GM12891 (cell line): ENCODE results near the gene DNAAF8.
A peak's percentile ranks its signal among the peaks of the same experiment; 100 is the strongest.

Source experiments
- DNase-seq: peaks from one replicate; pipeline ENCODE4 v3.0.0; 2011; ENCODE audit warnings: low spot score; ENCODE audit not compliant: insufficient read length
- FAIRE-seq: peaks from 2 replicates; lab custom pipeline; 2011; peaks lifted over from hg19 to GRCh38; lab: Jason Lieb, UNC
- PAX5 ChIP-seq: IDR thresholded peaks from 2 replicates; pipeline ENCODE4 v1.6.1; 2011; ENCODE audit warnings: low read length, moderate library complexity, mild to moderate bottlenecking; ENCODE audit not compliant: insufficient read depth, severe bottlenecking
- POLR2A ChIP-seq: IDR thresholded peaks from 2 replicates; pipeline ENCODE4 v1.6.1; 2011; ENCODE audit warnings: low read depth, low read length, control low read depth
- POLR2AphosphoS5 ChIP-seq: IDR thresholded peaks from 2 replicates; pipeline ENCODE4 v1.6.1; 2011; ENCODE audit warnings: low read depth, low read length, control low read depth
- POU2F2 ChIP-seq: IDR thresholded peaks from 2 replicates; pipeline ENCODE4 v1.6.1; 2011; ENCODE audit warnings: low read depth, mild to moderate bottlenecking, control low read depth, low read length, moderate library complexity
- SPI1 ChIP-seq: IDR thresholded peaks from 2 replicates; pipeline ENCODE4 v1.6.1; 2011; ENCODE audit warnings: low read depth, low read length, control low read depth
- TAF1 ChIP-seq: IDR thresholded peaks from 2 replicates; pipeline ENCODE4 v1.6.1; 2011; ENCODE audit warnings: low read depth, low read length, control low read depth

Gene DNAAF8

GRCh38 chr16:4766875-4767628, 32.7 kb downstream of the DNAAF8 start, which contains the start of gene ZNF500:
Gene ZNF500, minus strand, starts transcription at chr16:4767162. Its CDS starts 1,184 bp downstream, at chr16:4765978.
- TF ChIP-seq SPI1 (no peak), TAF1 (0 out of 2 replicates have a peak, but pooled peaks have one; percentile 14), POU2F2 (peak; percentile 71; the same call in 1 of the 2 replicates), PAX5 (no peak), POLR2A (peak; percentile 58), POLR2AphosphoS5 (peak; percentile 39)
- DNase-seq (peak; percentile 94), FAIRE-seq (peak; percentile 100)

- TF ChIP-seq TAF1, result no peak
- TF ChIP-seq PAX5, result no peak
- TF ChIP-seq POLR2A, result no peak
- no peak for TF ChIP-seq POLR2AphosphoS5
- no peak for TF ChIP-seq SPI1
- TF ChIP-seq POU2F2, result no peak
- no peak for FAIRE-seq
- DNase-seq, result no peak
These were observed 33.7 kb downstream of the DNAAF8 start for GRCh38 chr16:4767872-4768548.

DNA sequence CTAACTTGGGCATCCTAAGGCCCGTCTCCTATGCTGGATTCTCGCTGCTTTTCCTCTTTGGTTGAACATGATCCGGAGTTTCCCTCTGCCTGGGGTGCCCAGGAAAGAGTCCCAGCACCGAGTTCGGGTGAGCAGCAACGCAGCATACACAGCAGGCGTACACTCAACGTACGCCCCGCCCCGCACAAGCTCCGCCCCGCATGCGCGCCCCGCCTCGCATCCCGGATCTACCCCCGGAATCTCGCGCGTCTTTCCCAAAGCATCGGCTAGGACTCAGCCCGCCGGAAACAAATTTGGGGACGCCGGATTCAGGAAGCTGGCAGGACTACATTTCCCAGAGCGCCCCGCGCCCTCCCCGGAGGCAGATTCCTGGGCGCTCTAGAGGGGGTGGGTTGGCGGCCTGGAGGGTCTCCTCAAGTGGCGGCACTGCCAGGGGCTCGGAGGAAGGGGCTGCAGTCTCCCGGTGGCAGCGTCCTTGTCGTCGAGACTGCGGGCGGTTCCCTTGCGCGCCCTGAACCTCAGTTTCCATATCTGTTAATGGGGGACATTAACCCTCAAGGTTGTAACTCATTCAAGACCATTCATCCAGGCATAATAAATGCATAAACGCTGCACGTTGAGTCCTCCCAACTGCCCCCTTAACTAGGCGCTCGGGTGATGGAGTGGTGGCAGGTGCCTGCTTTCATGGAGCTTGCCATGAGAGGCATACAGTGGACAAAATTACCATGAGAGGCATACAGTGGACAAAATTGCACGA, 34.4 kb downstream of the DNAAF8 start:
- TF ChIP-seq POLR2AphosphoS5 (peak; percentile 57; the same call in 1 of the 2 replicates), PAX5 (no peak), POLR2A (peak; percentile 62; the same call in 1 of the 2 replicates)
- peak; percentile 95 for FAIRE-seq
- peak; percentile 77 for DNase-seq

DNA sequence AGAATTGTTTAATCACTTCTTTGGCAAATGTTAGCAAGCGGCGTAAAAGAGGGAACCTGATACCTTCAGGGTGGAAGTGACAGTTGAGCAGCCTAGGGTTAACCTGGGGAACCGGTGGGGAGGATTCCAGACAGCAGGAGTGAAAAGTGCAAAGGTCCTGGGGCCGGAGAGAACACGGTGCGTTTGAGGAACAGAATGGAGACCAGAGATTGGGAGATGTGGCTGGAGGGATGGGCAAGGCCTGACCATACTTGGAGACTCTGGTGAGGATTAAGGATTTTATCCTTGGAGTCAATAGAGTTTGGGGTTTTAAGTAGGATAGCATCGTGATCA, 34.9 kb downstream of the DNAAF8 start:
- TF ChIP-seq POLR2AphosphoS5, result no peak
- no peak for TF ChIP-seq TAF1
- TF ChIP-seq SPI1, result no peak
- TF ChIP-seq POLR2A, result no peak
- no peak for FAIRE-seq
- DNase-seq, result no peak

GRCh38 chr16:4771646-4772045, 37.3 kb downstream of the DNAAF8 start:
- no peak for FAIRE-seq
- DNase-seq, result no peak
- TF ChIP-seq SPI1 (no peak), POLR2A (no peak), POLR2AphosphoS5 (no peak), PAX5 (no peak), POU2F2 (no peak), TAF1 (no peak)

DNA sequence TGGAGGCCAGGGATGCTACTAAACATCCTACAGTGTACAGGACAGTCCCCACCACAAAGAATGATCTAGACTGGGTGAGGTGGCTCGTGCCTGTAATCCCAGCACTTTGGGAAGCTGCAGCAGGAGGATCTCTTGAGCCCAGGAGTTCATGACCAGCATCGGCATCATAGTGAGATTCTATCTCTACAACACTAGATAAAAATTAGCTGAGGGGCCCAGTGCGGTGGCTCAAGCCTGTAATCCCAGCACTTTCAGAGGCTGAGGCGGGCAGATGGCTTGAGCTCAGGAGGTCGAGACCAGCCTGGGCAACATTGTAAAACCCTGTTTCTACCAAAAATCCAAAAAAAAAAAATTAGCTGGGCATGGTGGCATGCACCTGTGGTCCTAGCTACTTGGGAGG, 38.0 kb downstream of the DNAAF8 start:
- FAIRE-seq, result no peak
- TF ChIP-seq POLR2AphosphoS5 (no peak), POU2F2 (no peak), TAF1 (no peak), PAX5 (no peak), POLR2A (no peak)
- DNase-seq, result no peak

GRCh38 chr16:4775005-4775404, 40.7 kb downstream of the DNAAF8 start:
- TF ChIP-seq PAX5 (no peak), SPI1 (no peak), POU2F2 (no peak), TAF1 (no peak)
- FAIRE-seq, result no peak
- no peak for DNase-seq

- no peak for FAIRE-seq
- no peak for DNase-seq
- TF ChIP-seq POLR2A (no peak), PAX5 (no peak), POLR2AphosphoS5 (no peak), TAF1 (no peak), POU2F2 (no peak), SPI1 (no peak)
These were observed 41.9 kb downstream of the DNAAF8 start for GRCh38 chr16:4776141-4776705.
